Left renal pelvis (tissue), 4 donors: ENCODE data around the gene FAM13B. TPM values are rescaled to one million over a fixed set of nuclear protein-coding genes. Genes with fewer than 3 reads are reported as not detected.

ENCODE experiments used
- DNase-seq, 4 donors: peaks; one replicate each; pipeline ENCODE4 v3.0.0-alpha.2; 2013; ENCODE audit warnings: low read depth in 4 of 4, low spot score in 3 of 4
- polyA plus RNA-seq, 4 donors: library from polyadenylated mRNA; unstranded; fragments of 120-200 nt; gene quantifications; one replicate each; pipeline ENCODE4 v1.2.1, GENCODE V29; 2013; ENCODE audit not compliant: insufficient read length in 4 of 4

Gene FAM13B
- polyA plus RNA-seq, 4 donors = 34.4 to 58.7 (median 55.7) TPM

GRCh38 chr5:137902408-137903133 is 130.3 kb downstream of the FAM13B start:
- DNase-seq = no peak

GRCh38 chr5:137901011-137901817 is 131.7 kb downstream of the FAM13B start:
- DNase-seq = no peak

GRCh38 chr5:137899493-137899892 is 133.4 kb downstream of the FAM13B start:
- no peak for DNase-seq

GRCh38 chr5:137896560-137896959 is 136.3 kb downstream of the FAM13B start:
- DNase-seq = no peak

- DNase-seq = no peak
These were observed 138.3 kb downstream of the FAM13B start for GRCh38 chr5:137894586-137894985.

- no peak for DNase-seq
These were observed 141.0 kb downstream of the FAM13B start for GRCh38 chr5:137891849-137892248.

- DNase-seq = no peak
These were observed 142.0 kb downstream of the FAM13B start for GRCh38 chr5:137890845-137891244.

DNA sequence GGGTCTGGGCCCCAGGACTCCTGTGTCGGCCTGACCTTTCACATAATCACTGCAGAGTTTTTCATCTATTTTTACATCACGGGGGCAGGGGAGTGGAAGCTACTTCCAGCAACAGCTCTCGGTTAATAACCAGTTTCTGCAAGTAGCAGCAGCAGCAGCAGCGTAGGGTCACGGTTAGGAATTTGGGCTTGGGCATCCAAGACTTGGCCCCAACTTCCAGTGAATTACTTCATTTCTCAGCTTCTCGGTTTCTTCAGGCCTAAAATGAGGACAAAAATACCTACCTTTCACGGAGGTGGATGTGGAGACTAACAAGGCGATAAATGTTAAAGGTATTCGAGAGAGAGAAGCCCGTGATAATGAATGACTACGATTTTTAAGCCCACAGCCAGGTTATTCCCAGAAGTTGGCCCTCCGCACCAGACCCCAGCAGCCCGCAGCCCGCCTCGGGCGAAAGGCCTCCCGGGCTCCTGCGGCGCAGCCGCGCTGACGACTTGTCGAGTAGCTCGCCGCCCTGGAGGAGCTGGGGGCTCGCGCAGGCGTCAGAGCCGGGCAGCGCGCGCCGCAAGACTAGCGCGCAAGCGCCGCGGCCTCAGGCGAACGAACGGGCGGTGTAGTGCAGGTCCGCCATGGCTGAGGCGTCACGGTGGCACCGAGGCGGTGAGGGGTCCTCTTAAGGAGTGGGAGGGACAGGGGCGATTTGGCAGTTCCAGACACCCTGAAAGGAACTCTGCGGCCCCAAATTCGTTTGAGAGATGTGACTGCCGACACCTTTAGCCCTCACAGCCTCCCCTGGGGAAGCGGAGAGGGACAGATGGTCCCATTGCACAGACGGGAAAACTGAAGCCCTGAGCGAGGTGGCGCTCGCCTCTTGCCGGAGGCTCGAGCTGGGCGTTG is 143.8 kb downstream of the FAM13B start, which contains the start of gene PKD2L2:
TSS of gene PKD2L2 (plus strand) at position 595 of the 897 bp plus-strand sequence. CDS start at position 630, 35 bp downstream.
- peak; percentile 70 to 78 (median 74) for DNase-seq

- DNase-seq = no peak
These were observed 144.4 kb downstream of the FAM13B start for GRCh38 chr5:137888466-137888862.

Other genes with a start within 250 kb of the FAM13B start
- gene MYOT, start 165.2 kb downstream of the FAM13B start, polyA plus RNA-seq = 1 to 10 TPM; 1.3 to 2.2 (median 1.4) TPM
- under 1 TPM; 0.20 to 0.50 (median 0.37) TPM for gene PKD2L2, start 143.6 kb downstream of the FAM13B start, polyA plus RNA-seq
- under 1 TPM in 3 of 4 donors, not detected in 1; 0.14 to 0.29 (median 0.19) TPM for gene WNT8A, start 51.0 kb upstream of the FAM13B start, polyA plus RNA-seq
- 10 to 100 TPM in 3 of 4 donors, 1 to 10 TPM in 1; 5.8 to 26.7 (median 24.0) TPM for gene NME5, start 106.3 kb upstream of the FAM13B start, polyA plus RNA-seq
- 100 to 1,000 TPM; 103 to 182 (median 133) TPM for gene BRD8, start 145.6 kb upstream of the FAM13B start, polyA plus RNA-seq
- 10 to 100 TPM; 37.1 to 47.9 (median 43.0) TPM for gene KIF20A, start 146.0 kb upstream of the FAM13B start, polyA plus RNA-seq
- 10 to 100 TPM; 46.3 to 70.0 (median 62.5) TPM for gene CDC23, start 180.2 kb upstream of the FAM13B start, polyA plus RNA-seq
- gene GFRA3, start 241.5 kb upstream of the FAM13B start, polyA plus RNA-seq = 1 to 10 TPM; 2.7 to 6.6 (median 5.5) TPM